Retinal pigment epithelial cell (primary cell): ENCODE results near the gene BRAF.

ENCODE experiments used
- DNase-seq: peaks from one replicate; pipeline ENCODE4 v3.0.0-alpha.2; 2010; ENCODE audit warnings: low read depth
- H3K4me3 ChIP-seq: 2 replicates; pipeline ENCODE4 v1.5.1; 2011; ENCODE audit warnings: mild to moderate bottlenecking, low read length, control low read depth, moderate library complexity
- TF ChIP-seq, protein P1 (sequence below): conservative IDR thresholded peaks from 2 replicates; pipeline ENCODE4 v1.5.1; 2011; ENCODE audit warnings: low read depth, low read length, control low read depth, inconsistent platforms

Gene BRAF

DNA sequence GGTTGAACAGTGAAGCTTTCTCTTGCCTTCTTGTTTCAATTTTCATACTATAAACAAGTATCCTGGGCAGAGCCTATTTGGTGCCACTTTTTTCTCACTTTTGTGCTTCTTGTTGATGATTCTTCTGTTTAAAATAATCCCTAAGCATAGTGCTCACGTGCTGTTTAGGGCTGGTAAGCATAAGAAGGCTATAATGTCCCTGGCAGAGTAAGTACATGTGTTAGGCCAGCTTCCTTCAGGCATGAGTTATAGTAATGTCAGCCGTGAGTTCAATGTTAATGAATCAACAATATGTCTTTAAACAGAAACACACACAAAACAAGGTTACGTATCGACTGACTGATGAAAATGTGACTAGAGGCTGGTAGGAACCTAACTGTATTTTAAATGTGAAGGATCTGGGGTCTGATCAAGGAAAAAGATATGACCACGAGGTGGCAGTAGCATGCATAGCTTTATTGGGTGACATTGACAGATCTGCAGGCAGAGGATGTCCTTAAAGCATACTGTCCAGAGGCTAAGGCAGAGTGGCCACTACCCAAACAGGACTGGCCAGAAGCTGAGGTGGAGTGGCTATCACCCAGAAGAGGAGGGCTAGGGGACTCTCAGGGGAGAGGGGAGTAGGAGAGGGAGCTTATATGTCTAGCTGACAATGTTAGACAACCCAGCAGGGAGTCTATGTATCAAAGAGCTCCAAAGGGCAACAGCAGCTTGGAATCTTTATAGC, 113.7 kb downstream of the BRAF start:
- no peak overlapping the region for H3K4me3 ChIP-seq
- TF ChIP-seq, protein P1, sequence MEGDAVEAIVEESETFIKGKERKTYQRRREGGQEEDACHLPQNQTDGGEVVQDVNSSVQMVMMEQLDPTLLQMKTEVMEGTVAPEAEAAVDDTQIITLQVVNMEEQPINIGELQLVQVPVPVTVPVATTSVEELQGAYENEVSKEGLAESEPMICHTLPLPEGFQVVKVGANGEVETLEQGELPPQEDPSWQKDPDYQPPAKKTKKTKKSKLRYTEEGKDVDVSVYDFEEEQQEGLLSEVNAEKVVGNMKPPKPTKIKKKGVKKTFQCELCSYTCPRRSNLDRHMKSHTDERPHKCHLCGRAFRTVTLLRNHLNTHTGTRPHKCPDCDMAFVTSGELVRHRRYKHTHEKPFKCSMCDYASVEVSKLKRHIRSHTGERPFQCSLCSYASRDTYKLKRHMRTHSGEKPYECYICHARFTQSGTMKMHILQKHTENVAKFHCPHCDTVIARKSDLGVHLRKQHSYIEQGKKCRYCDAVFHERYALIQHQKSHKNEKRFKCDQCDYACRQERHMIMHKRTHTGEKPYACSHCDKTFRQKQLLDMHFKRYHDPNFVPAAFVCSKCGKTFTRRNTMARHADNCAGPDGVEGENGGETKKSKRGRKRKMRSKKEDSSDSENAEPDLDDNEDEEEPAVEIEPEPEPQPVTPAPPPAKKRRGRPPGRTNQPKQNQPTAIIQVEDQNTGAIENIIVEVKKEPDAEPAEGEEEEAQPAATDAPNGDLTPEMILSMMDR = peak; percentile 71
- DNase-seq = peak; percentile 6

GRCh38 chr7:140810385-140810784, 114.3 kb downstream of the BRAF start:
- H3K4me3 ChIP-seq = no peak overlapping the region
- TF ChIP-seq, protein P1 = no peak
- DNase-seq = no peak

GRCh38 chr7:140778975-140779374, 145.8 kb downstream of the BRAF start:
- TF ChIP-seq, protein P1 = no peak
- no peak overlapping the region for H3K4me3 ChIP-seq
- no peak for DNase-seq

GRCh38 chr7:140778568-140778967, 146.2 kb downstream of the BRAF start:
- no peak for DNase-seq
- TF ChIP-seq, protein P1 = no peak
- H3K4me3 ChIP-seq = no peak overlapping the region

DNA sequence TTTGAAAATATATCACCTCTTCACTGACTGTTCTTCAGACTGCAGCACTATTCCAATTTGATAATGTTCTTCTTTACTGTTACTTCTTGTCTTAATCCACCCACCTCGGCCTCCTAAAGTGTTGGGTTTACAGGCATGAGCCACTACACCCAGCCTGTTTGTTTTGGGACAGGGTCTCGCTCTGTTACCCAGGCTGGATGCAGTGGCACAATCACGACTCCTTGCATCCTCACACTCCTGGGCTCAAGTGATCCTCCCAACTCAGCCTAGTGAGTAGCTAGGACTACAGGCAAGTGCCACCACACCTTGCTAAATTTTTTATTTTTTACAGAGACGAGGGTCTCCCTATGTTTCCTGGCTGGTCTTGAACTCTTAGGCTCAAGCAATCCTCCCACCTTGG, 150.4 kb downstream of the BRAF start:
- TF ChIP-seq, protein P1 = no peak

DNA sequence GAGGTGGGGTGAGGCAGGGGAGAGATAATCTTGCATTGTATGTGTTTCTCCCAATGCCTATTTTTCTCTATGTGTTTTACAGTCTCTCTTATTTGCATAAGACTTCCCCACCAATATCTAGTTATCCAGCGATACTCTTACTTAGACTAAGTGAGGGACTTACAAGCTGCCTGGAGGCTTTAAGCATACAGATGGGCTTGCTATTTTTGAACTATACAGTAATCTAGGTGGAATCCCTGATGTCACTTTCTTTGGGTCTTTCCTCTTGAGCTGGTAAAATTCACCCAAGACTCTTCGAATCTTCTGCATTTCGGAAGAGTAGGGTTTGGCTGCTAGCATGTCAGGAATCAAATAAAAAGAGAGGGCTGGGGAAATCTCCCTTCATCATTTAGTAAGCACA, 151.6 kb downstream of the BRAF start:
- no peak overlapping the region for H3K4me3 ChIP-seq
- DNase-seq = no peak

More for the DNA sequence above, 150.4 kb downstream of the BRAF start:
- no peak overlapping the region for H3K4me3 ChIP-seq
- no peak for DNase-seq

GRCh38 chr7:140771826-140772225, 152.9 kb downstream of the BRAF start:
- TF ChIP-seq, protein P1 = no peak
- no peak overlapping the region for H3K4me3 ChIP-seq
- no peak for DNase-seq

More for the DNA sequence above, 151.6 kb downstream of the BRAF start:
- TF ChIP-seq, protein P1 = no peak
